ENCODE measurements around the gene WDR20. TPM values are rescaled to one million over a fixed set of nuclear protein-coding genes. Genes with fewer than 3 reads are reported as not detected.
"Not testable (repeated sequence)": the region's sequence is repeated elsewhere in the genome, so short reads cannot be mapped to it uniquely, and the experiment has no call there.

The WDR20 gene
- total RNA-seq, 3 donors from 2014 or later, result 19.5 to 42.0 (median 24.6) TPM

DNA sequence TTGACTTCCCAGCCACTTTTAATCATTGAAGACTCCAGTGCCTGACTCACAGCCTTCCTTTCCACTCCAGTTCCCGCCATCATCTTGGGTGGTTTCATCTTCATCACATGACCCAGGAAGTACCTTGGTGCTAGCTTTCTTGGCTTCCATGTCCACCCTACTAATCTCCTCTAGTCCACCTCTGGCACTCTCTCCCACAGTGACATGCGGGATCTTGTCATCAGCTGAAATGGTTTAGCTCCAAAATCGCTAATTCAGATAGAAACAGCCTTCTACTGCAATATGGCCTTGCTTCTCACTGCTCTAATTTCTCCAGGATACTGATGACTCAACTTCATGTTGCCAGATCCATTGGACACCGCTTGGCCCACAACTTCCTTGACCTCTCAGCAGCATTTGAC lies 24.5 kb downstream of the WDR20 start:
- no peaks in the 10 kb centered on the region for H3K36me3 ChIP-seq
- TF ChIP-seq, protein P1, sequence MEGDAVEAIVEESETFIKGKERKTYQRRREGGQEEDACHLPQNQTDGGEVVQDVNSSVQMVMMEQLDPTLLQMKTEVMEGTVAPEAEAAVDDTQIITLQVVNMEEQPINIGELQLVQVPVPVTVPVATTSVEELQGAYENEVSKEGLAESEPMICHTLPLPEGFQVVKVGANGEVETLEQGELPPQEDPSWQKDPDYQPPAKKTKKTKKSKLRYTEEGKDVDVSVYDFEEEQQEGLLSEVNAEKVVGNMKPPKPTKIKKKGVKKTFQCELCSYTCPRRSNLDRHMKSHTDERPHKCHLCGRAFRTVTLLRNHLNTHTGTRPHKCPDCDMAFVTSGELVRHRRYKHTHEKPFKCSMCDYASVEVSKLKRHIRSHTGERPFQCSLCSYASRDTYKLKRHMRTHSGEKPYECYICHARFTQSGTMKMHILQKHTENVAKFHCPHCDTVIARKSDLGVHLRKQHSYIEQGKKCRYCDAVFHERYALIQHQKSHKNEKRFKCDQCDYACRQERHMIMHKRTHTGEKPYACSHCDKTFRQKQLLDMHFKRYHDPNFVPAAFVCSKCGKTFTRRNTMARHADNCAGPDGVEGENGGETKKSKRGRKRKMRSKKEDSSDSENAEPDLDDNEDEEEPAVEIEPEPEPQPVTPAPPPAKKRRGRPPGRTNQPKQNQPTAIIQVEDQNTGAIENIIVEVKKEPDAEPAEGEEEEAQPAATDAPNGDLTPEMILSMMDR (IDR thresholded peaks at IDR 0.05), result no peak
- TF ChIP-seq POLR2A (IDR thresholded peaks at IDR 0.05) (no peak), POLR2AphosphoS5 (IDR thresholded peaks at IDR 0.05) (no peak)
- no peaks in the 10 kb centered on the region for H3K4me1 ChIP-seq
- no peaks in the 10 kb centered on the region for H3K9me3 ChIP-seq
- H3K27me3 ChIP-seq, result no peaks in the 10 kb centered on the region
- H3K4me3 ChIP-seq, result no peak overlapping the region
- intact Hi-C loops (cut with DNase I; ENCODE audit: low total_unique reads), result no loop called here
- no peak for DNase-seq (ENCODE audit: low spot score in 2 of 2)
- no peak overlapping the region for H3K27ac ChIP-seq

DNA sequence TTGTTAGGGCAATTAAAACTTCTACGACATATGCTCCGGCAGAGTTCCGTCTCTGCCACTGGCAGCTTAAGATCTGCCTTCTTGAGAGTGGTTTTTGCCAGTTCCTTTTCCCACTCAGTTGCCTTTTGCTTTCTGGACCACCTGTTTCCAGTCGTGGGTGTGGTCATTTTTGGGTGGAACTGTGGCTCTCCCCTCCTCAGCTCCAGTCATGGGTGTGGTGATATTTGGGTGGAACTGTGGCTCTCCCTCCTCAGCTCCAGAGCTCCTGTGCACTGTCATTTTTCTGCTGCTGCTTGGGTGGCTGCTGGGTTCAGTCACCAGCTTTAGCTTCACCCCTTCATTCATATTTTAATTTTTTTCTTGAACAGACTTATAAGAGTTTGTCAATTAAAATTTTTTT lies 25.3 kb downstream of the WDR20 start:
- TF ChIP-seq, protein P1 (IDR thresholded peaks at IDR 0.05), result no peak
- TF ChIP-seq POLR2A (IDR thresholded peaks at IDR 0.05) (no peak), POLR2AphosphoS5 (IDR thresholded peaks at IDR 0.05) (no peak)
- H3K4me1 ChIP-seq, result no peaks in the 10 kb centered on the region
- no peak overlapping the region for H3K4me3 ChIP-seq
- no peak overlapping the region for H3K27ac ChIP-seq
- DNase-seq (ENCODE audit: low spot score in 2 of 2), result no peak
- H3K9me3 ChIP-seq, result no peaks in the 10 kb centered on the region
- intact Hi-C loops (cut with DNase I; ENCODE audit: low total_unique reads), result no loop called here
- H3K36me3 ChIP-seq, result no peaks in the 10 kb centered on the region
- no peaks in the 10 kb centered on the region for H3K27me3 ChIP-seq

DNA sequence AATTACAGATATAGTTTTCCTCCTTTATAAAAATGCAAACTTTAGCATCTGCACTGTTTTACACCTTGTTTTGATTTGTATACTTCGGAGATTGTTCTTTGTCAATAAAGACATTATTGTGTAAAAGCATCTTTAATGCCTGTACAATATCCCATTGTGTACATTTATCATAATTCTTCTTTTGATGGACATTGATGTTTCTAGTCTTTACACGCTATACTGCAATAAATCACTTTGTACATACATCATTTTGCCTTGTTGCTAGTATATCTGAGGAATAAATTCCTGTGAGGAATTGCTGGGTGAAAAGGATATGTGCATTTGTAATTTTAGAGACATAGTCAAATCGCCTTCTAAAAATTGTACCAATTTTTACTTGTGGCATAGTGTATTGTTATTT lies 30.4 kb downstream of the WDR20 start:
- DNase-seq (ENCODE audit: low spot score in 2 of 2), result no peak
- TF ChIP-seq, protein P1 (IDR thresholded peaks at IDR 0.05), result no peak
- no peak for TF ChIP-seq POLR2A (IDR thresholded peaks at IDR 0.05)
- no peak for TF ChIP-seq POLR2AphosphoS5 (IDR thresholded peaks at IDR 0.05)
- intact Hi-C loops (cut with DNase I; ENCODE audit: low total_unique reads), result no loop called here
- H3K36me3 ChIP-seq, result no peaks in the 10 kb centered on the region
- no peaks in the 10 kb centered on the region for H3K27me3 ChIP-seq
- H3K4me3 ChIP-seq, result no peak overlapping the region
- H3K9me3 ChIP-seq, result no peaks in the 10 kb centered on the region
- H3K27ac ChIP-seq, result no peak overlapping the region
- no peaks in the 10 kb centered on the region for H3K4me1 ChIP-seq

DNA sequence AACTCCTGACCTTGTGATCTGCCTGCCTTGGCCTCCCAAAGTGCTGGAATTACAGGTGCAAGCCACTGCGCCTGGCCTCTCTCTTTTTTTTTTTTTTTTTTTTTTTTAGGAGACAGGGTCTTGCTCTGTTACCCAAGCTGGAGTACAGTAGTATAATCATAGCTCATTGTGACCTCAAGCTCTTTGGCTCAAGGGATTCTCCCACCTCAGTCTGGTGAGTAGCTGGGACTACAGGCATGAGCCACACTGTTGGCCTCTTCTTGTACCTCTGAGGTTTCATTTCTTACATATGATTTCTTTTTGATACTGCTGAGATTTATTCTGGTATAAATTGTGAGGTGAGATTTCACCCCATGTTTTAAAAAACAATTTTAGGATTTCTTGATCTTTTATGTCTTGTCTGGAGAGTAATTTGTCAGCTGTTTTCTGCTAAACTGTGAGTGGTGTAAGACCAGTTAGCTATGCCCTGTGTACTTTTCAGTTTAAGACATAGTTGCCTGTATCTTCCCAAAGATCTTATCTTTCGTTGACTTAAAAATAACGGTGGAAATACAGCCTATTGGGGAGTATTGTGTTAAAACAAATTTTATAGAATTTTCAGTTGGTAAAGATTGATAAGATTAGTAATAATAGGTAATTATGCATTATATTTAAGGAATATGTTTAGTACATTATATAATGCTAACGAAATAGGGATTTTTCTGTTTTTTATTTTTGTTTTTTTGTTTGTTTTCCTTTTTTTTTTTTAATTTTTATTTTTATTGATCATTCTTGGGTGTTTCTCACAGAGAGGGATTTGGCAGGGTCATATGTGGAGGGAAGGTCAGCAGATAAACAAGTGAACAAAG lies 31.7 kb downstream of the WDR20 start:
- Histone ChIP-seq H3K36me3 (no peaks in the 10 kb centered on the region), H3K4me1 (no peaks in the 10 kb centered on the region), H3K27me3 (no peaks in the 10 kb centered on the region), H3K27ac (no peak overlapping the region), H3K4me3 (no peak overlapping the region), H3K9me3 (no peaks in the 10 kb centered on the region)
- DNase-seq (ENCODE audit: low spot score in 2 of 2), result no peak
- TF ChIP-seq POLR2A (IDR thresholded peaks at IDR 0.05) (no peak), POLR2AphosphoS5 (IDR thresholded peaks at IDR 0.05) (no peak)
- TF ChIP-seq, protein P1 (IDR thresholded peaks at IDR 0.05), result no peak
- intact Hi-C loops (cut with DNase I; ENCODE audit: low total_unique reads), result no loop called here

DNA sequence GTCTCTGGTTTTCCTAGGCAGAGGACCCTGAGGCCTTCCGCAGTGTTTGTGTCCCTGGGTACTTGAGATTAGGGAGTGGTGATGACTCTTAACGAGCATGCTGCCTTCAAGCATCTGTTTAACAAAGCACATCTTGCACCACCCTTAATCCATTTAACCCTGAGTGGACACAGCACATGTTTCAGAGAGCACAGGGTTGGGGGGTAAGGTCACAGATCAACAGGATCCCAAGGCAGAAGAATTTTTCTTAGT lies 32.2 kb downstream of the WDR20 start:
- H3K4me3 ChIP-seq; DNase-seq (ENCODE audit: low spot score in 2 of 2); H3K4me1 ChIP-seq; intact Hi-C loops (cut with DNase I; ENCODE audit: low total_unique reads); H3K27ac ChIP-seq; H3K27me3 ChIP-seq; H3K9me3 ChIP-seq; H3K36me3 ChIP-seq: not testable (repeated sequence)

DNA sequence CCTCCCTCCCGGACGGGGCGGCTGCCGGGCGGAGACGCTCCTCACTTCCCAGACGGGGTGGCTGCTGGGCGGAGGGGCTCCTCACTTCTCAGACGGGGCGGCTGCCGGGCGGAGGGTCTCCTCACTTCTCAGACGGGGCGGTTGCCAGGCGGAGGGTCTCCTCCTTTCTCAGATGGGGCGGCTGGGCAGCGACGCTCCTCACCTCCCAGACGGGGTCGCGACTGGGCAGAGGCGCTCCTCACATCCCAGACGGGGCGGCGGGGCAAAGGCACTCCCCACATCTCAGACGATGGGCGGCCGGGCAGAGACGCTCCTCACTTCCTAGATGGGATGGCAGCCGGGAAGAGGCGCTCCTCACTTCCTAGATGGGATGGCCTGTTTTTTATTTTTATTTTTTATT lies 33.0 kb downstream of the WDR20 start:
- H3K4me1 ChIP-seq; H3K27ac ChIP-seq; H3K27me3 ChIP-seq; H3K4me3 ChIP-seq; H3K9me3 ChIP-seq; H3K36me3 ChIP-seq; DNase-seq (ENCODE audit: low spot score in 2 of 2); intact Hi-C loops (cut with DNase I; ENCODE audit: low total_unique reads): not testable (repeated sequence)

All from breast epithelium (tissue), 4 donors.